Measurements from ENCODE around the gene RAB18. TPM values are rescaled to one million over a fixed set of nuclear protein-coding genes. Genes with fewer than 3 reads are reported as not detected.

RAB18 gene
- total and polyA plus RNA-seq, 2 of the 8 experiments (the other 6 are each of a cell fraction or from before 2014, with no cell fraction given), result 14.7 to 69.7 TPM

GRCh38 chr10:27541796-27542729 lies 38.0 kb downstream of the RAB18 start:
- Histone ChIP-seq H3K14ac (ENCODE audit: insufficient read length) (no peak overlapping the region), H2BK12ac (ENCODE audit: low read depth, low read length) (no peak overlapping the region), H3K4me2 (ENCODE audit: insufficient read depth in 1 of 2, low read depth in 2 of 2, low read length in 2 of 2) (no peak overlapping the region), H3K18ac (ENCODE audit: extremely low read depth, low read length) (no peak overlapping the region), H3K27ac (ENCODE audit: low read depth, low read length) (no peak overlapping the region), H3K9me3 (ENCODE audit: insufficient read depth in 2 of 2, low read depth in 1 of 2, low read length in 1 of 2) (no peaks in the 10 kb centered on the region), H2AK5ac (ENCODE audit: low read depth, low read length) (no peak overlapping the region), H3K79me1 (ENCODE audit: low read depth, low read length) (no peaks in the 10 kb centered on the region), H3K23me2 (ENCODE audit: low read depth, low read length) (no peaks in the 10 kb centered on the region), H4K20me1 (replicated peaks in 1 of 2; ENCODE audit: control insufficient read depth in 1 of 2, insufficient read depth in 2 of 2, low read length in 2 of 2) (no peaks in the 10 kb centered on the region), H2BK20ac (ENCODE audit: low read length) (no peak overlapping the region), H3K4me3 (ENCODE audit: extremely low read depth in 1 of 4, insufficient read depth in 2 of 4, low read depth in 3 of 4, low read length in 4 of 4) (no peak overlapping the region), H2BK15ac (ENCODE audit: low read length) (no peak overlapping the region), H2AFZ (ENCODE audit: low read length) (no peak overlapping the region), H4K5ac (ENCODE audit: insufficient read length, low read depth, low read length) (no peak overlapping the region), H3K56ac (replicated peaks; ENCODE audit: insufficient read length, low read depth, low read length) (no peak overlapping the region), H3K36me3 (ENCODE audit: control insufficient read depth in 2 of 4, insufficient read depth in 4 of 4, low read length in 3 of 4) (peaks cover 0 to 20% (median 2%) of the 10 kb centered on the region in 4 experiments; a peak in 1 of 8 replicates), H3K27me3 (replicated peaks in 1 of 4; ENCODE audit: control insufficient read depth in 3 of 4, extremely low read depth in 1 of 4, insufficient read depth in 3 of 4, low read length in 3 of 4) (no peaks in the 10 kb centered on the region), H3K23ac (ENCODE audit: insufficient read length) (no peak overlapping the region), H3K4ac (replicated peaks; ENCODE audit: insufficient read length, low read depth, low read length) (no peak overlapping the region), H3K4me1 (replicated peaks in 1 of 4; ENCODE audit: control insufficient read depth in 3 of 4, insufficient read depth in 4 of 4, low read length in 3 of 4) (no peaks in the 10 kb centered on the region), H4K91ac (replicated peaks; ENCODE audit: insufficient read length, low read length) (no peak overlapping the region), H2BK5ac (ENCODE audit: low read depth, low read length) (no peak overlapping the region), H4K8ac (ENCODE audit: extremely low read depth, insufficient read depth, low read length) (no peak overlapping the region), H3K79me2 (ENCODE audit: control insufficient read depth in 1 of 2, insufficient read depth in 2 of 2, low read length in 2 of 2) (no peaks in the 10 kb centered on the region), H2BK120ac (replicated peaks; ENCODE audit: low read depth, low read length) (no peak overlapping the region), H3K9ac (replicated peaks in 1 of 4; ENCODE audit: extremely low read depth in 1 of 4, low read depth in 3 of 4, low read length in 3 of 4) (no peak overlapping the region)
- DNase-seq (ENCODE audit: low read depth in 1 of 2, low spot score in 2 of 2) (no peak), FAIRE-seq (no peak)
- CTCF ChIA-PET (ENCODE audit: partially characterized antibody), result interaction anchor here (1.1 kb wide), 1 partner anchor 12 kb away, joined by 3 read pairs; no protein-coding TSS in a partner anchor
- POLR2A ChIA-PET (ENCODE audit: partially characterized antibody), result no interaction called here
- WGBS, 2 experiments (ENCODE audit: extremely low coverage in 1 of 2, insufficient coverage in 1 of 2, insufficient read length in 1 of 2, insufficient replicate concordance in 2 of 2, low coverage in 1 of 2, low lambda C conversion rate in 2 of 2, missing lambda C conversion rate in 1 of 2), result 83% methylated on average over 8 of the region's 8 CpGs; no CpG with 5 or more reads in 1 of the 2 experiments
- TF ChIP-seq PHF8 (conservative IDR thresholded peaks at IDR 0.05; ENCODE audit: low read depth, low read length), result no peak
- TF ChIP-seq USF2 (IDR thresholded peaks at IDR 0.05; ENCODE audit: low read length), result no peak
- no peak for TF ChIP-seq TEAD4 (IDR thresholded peaks at IDR 0.05; ENCODE audit: low read depth, low read length)
- no peak for TF ChIP-seq SP1 (IDR thresholded peaks at IDR 0.05; ENCODE audit: low read depth, low read length)
- TF ChIP-seq EP300 (IDR thresholded peaks at IDR 0.05; ENCODE audit: borderline replicate concordance in 1 of 2, low read depth in 2 of 2, low read length in 2 of 2), result no peak
- no peak for TF ChIP-seq TBP (IDR thresholded peaks at IDR 0.05; ENCODE audit: low read depth, low read length)
- no peak for TF ChIP-seq CHD2 (IDR thresholded peaks at IDR 0.05; ENCODE audit: low read length)
- TF ChIP-seq RAD21 (IDR thresholded peaks at IDR 0.05 in 1 of 2, conservative IDR thresholded peaks at IDR 0.05 in 1 of 2; ENCODE audit: low read depth in 2 of 2, low read length in 2 of 2), result no peak
- no peak for TF ChIP-seq FOSL1 (IDR thresholded peaks at IDR 0.05; ENCODE audit: insufficient read depth, low read depth, low read length)
